ENCODE measurements around the gene STX8.

- TF ChIP-seq POLR2A (IDR thresholded peaks at IDR 0.05) (no peak), CTCF (IDR thresholded peaks at IDR 0.05) (no peak), EP300 (IDR thresholded peaks at IDR 0.05) (no peak)
These were observed 95.7 kb downstream of the STX8 start for GRCh38 chr17:9479964-9480363.

Data from stomach (tissue), 4 donors.